Measurements from ENCODE around the gene KRTAP10-8. TPM values are rescaled to one million over a fixed set of nuclear protein-coding genes. Genes with fewer than 3 reads are reported as not detected.
"Not testable (repeated sequence)": the region's sequence is repeated elsewhere in the genome, so short reads cannot be mapped to it uniquely, and the experiment has no call there.

Gene KRTAP10-8
- total RNA-seq, 1 donor from 2014 or later = not detected

- no peak for DNase-seq (ENCODE audit: low read depth)
Measured at GRCh38 chr21:44579056-44579832, 32.6 kb upstream of the KRTAP10-8 start.

DNA sequence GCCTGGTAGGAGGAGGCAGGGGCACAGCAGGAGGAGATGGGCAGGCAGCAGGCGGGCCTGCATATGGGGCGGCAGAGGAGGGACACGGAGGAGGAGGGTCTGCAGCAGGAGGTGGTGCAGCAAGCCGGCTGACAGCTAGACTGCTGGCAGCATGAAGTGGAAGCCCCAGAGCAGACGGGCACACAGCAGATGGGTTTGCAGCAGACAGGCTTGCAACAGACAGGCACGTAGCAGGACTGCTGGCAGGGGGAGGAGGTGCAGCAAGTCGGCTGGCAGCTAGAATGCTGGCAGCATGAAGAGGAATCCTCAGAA is 32.1 kb upstream of the KRTAP10-8 start:
- no peak for DNase-seq (ENCODE audit: low read depth)

DNA sequence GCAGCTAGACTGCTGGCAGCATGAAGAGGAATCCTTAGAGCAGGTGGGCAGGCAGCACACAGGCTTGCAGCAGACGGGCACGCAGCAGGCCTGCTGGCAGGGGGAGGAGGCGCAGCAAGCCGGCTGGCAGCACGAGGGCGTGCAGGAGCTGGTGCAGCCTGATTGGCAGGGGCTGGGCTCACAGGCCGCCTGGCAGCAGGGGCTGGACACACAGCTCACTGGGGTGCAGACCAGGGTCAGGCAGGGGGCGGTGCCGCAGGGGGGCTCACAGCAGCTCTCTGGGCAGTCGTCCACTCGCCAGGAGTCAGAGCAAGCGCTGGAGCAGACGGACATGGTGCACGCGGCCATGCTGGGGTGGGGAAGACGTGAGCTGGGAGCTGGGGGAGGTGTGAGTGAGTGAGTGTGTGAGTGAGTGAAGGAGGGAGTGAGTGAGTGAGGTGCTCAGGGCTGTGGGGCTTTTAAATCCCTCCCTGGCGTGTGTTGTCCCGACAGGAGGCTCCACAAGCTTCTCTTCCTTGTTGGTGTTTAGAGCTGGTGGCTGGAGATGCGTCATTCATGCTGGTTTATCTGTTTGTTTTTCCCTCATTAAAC is 31.6 kb upstream of the KRTAP10-8 start, which contains the start of gene KRTAP10-5:
Gene KRTAP10-5, minus strand, starts transcription at position 374 of the 591 bp plus-strand sequence. Its CDS starts 26 bp downstream, at position 348.
- not testable (repeated sequence) for DNase-seq (ENCODE audit: low read depth)

DNA sequence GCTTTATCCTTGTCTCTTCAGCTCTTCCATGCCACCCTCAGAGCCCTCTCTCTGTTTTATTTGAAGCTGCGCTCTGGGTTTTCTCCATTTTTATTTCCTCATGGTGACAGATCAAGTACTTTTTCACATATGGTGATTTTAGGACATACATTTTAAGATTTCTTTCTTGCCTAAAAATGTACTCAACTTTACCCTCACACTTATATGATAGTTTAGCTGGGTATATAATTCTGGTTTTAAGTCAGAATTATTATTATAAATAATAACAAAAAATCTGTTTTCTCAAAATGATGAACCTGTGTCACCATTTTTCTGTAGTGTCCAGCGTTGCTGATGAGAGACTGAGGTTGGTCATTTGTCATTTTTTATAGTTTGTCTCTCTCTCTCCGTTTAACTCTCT is 30.7 kb upstream of the KRTAP10-8 start:
- DNase-seq (ENCODE audit: low read depth) = no peak

DNA sequence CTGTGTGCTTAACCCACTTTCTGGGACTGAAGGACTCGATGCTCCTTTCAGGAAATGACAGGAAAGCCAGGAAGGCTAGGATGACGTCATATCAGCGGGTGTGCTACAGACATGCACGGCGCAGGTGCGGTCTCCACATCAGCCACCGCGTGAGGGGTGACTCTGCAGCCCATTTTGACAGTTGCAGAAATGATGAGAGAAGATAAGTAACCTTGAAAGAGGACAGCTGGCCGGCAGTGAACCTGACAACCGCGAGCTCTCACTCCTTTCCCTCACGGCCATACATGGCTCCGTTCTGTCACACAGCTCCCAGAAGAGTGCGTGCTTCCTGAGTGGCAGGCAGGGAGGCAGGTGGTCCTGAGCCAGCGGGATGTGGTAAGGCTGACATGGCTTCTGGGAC is 29.8 kb upstream of the KRTAP10-8 start:
- no peak for DNase-seq (ENCODE audit: low read depth)

- DNase-seq (ENCODE audit: low read depth) = no peak
Measured at GRCh38 chr21:44583089-44583799, 28.6 kb upstream of the KRTAP10-8 start.

DNA sequence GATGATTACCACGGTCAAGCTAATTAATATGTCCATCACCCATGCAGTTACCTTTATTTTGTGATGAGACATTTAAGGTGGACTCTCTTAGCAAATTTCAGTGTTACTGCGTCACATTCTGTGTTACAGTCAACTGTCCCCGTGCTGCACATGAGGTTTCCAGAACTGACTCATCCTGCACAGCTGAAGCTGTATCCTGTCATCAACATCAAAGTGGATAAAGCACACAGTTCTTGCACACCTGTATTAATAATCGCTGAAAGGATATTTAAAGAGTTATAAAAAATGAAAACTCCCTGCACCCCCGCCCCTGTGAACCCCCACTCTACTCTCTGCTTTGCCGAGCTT is 28.1 kb upstream of the KRTAP10-8 start:
- DNase-seq (ENCODE audit: low read depth) = no peak

DNA sequence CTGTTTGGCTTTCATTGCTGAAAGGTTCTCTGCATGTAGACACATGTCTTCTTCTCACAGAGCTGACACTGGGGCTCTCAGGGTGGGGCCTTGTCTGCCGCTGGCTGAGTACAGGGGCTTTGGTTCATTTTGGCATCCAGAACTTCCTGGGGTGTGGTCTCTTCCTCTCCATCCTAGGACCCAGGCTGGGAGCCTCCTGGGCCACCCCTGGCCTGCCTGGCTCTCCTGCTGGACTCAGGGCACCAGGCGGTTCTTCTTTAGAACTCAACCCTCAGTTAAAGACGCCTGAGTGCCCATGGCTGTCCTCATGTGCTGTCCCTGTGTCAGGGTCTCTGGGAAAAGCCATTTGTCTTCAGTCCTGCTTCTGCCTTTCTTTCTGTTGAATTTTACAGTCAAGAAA is 26.0 kb upstream of the KRTAP10-8 start:
- DNase-seq (ENCODE audit: low read depth) = no peak

DNA sequence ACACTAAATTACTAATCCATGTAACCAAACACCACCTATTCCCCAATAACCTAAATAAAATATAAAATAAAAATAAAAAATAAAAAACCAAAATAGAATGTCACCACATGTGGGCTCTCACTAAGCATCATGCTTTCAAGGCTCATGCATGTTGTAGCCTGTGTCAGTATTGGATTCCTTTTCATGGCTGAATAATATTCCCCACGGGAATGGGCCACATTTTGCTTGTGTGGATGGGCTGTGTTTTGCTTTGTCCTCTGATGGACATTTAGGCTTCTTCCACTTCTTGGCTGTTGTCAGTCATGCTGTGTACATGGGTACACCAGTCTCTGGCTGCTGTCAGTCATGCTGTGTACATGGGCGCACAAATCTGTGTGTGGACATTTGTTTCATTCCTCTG is 22.8 kb upstream of the KRTAP10-8 start:
- no peak for DNase-seq (ENCODE audit: low read depth)

- no peak for DNase-seq (ENCODE audit: low read depth)
Measured at GRCh38 chr21:44589586-44590305, 22.1 kb upstream of the KRTAP10-8 start.

GRCh38 chr21:44590311-44590721 is 21.6 kb upstream of the KRTAP10-8 start:
- no peak for DNase-seq (ENCODE audit: low read depth)

DNA sequence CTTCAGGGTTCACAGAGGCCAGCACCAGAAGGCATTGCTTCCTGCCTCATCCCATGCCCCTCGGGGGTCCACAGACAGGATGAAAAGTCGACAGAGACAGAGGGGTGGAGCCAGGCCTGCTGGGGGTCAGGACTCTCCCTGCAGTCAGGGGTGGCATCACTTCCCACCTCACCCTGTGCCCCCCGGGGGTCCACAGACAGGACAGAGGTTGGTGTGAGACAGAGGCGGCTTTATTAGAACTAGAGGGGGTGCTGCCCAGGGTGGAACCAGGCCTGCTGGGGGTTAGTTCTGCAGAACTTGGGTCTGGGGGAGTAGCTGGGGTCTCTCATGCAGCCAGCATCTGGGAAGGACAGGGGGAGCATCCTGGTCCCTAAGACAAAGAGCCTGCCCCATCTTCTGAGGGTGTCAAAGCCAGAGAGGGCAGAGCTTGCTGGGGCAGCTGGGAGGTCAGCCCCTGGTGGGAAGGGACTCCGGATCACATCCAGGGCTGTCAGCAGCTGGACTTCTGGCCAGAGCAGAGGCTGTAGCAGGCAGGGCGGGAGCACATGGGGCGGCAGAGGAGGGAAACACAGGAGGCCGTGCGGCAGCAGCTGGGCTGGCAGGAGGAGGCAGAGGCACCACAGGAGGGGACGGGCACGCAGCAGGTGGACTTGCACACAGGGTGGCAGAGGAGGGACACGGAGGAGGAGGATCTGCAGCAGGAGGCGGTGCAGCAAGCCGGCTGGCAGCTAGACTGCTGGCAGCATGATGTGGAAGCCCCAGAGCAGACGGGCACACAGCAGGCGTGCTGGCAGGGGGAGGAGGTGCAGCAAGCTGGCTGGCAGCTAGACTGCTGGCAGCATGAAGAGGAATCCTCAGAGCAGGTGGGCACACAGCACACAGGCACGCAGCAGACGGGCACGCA is 20.7 kb upstream of the KRTAP10-8 start:
- peak; percentile 10 for DNase-seq (ENCODE audit: low read depth)

- not testable (repeated sequence) for DNase-seq (ENCODE audit: low read depth)
Measured at GRCh38 chr21:44591801-44592130, 20.1 kb upstream of the KRTAP10-8 start.

- DNase-seq (ENCODE audit: low read depth) = no peak
Measured at GRCh38 chr21:44592446-44593311, 19.2 kb upstream of the KRTAP10-8 start, which contains the start of gene KRTAP10-6. TSS of gene KRTAP10-6 (minus strand) at chr21:44592505. CDS start at chr21:44592484, 21 bp downstream.

DNA sequence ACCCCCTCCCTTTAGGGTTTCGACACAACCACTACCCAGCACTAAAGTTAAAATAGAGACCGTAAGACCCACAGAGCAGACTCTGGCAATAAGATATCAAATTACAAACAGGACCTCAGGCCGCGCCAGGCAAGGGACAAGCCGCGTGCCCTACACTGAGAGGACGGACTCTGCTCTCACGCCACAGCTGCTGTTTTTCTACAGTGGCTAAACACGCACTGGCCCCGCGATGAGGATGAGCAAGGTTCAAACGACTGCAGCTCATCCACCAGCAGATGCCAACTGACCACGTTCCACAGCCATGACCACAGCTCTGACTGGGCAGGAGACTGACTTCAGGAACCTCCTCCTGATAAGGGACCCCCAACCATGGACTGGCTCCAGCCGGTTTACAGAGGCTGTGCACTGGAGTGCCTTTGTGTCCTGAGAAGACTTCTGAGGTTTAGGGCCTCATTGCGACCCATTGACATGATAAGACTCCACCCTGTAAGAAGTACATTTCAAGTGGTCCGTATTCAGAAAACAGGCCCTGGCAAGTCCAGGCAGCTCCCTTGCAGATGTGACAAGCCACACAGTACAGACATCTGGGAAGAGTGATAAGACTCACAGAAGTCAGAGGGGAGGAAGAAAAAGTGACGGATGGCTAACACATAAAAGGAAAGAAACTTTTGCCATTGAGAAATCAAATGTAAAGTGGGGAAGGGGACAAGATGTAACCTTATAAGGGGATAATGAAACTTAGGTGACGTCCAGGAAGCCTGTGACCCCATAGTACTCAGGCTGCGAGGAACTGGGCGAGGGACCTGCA is 18.1 kb upstream of the KRTAP10-8 start:
- peak; percentile 89 for DNase-seq (ENCODE audit: low read depth)

GRCh38 chr21:44594406-44594916 is 17.4 kb upstream of the KRTAP10-8 start:
- DNase-seq (ENCODE audit: low read depth) = no peak

- no peak for DNase-seq (ENCODE audit: low read depth)
Measured at GRCh38 chr21:44595524-44595923, 16.4 kb upstream of the KRTAP10-8 start.

- DNase-seq (ENCODE audit: low read depth) = no peak
Measured at GRCh38 chr21:44596068-44596725, 15.7 kb upstream of the KRTAP10-8 start.
